Neuron (in vitro differentiated cells): Measurements from ENCODE around the gene CNTN5.

Experiments
- H2AFZ ChIP-seq: one replicate; pipeline ENCODE4 v1.6.1; 2013; ENCODE audit warnings: low read depth, mild to moderate bottlenecking, inconsistent platforms, low read length, moderate library complexity
- H3K27me3 ChIP-seq: one replicate; pipeline ENCODE4 v1.6.1; 2013; ENCODE audit warnings: low read length; ENCODE audit not compliant: insufficient read depth
- H3K36me3 ChIP-seq: one replicate; pipeline ENCODE4 v1.6.1; 2013; ENCODE audit warnings: low read length; ENCODE audit not compliant: insufficient read depth
- H3K4me1 ChIP-seq: one replicate; pipeline ENCODE4 v1.6.1; 2013; ENCODE audit warnings: low read length; ENCODE audit not compliant: insufficient read depth
- H3K4me3 ChIP-seq: 2 replicates; pipeline ENCODE4 v1.5.1; 2013; ENCODE audit warnings: mild to moderate bottlenecking, low read length, moderate library complexity
- H3K9me3 ChIP-seq: one replicate; pipeline ENCODE4 v1.6.1; 2013; ENCODE audit warnings: low read length

The CNTN5 gene

DNA sequence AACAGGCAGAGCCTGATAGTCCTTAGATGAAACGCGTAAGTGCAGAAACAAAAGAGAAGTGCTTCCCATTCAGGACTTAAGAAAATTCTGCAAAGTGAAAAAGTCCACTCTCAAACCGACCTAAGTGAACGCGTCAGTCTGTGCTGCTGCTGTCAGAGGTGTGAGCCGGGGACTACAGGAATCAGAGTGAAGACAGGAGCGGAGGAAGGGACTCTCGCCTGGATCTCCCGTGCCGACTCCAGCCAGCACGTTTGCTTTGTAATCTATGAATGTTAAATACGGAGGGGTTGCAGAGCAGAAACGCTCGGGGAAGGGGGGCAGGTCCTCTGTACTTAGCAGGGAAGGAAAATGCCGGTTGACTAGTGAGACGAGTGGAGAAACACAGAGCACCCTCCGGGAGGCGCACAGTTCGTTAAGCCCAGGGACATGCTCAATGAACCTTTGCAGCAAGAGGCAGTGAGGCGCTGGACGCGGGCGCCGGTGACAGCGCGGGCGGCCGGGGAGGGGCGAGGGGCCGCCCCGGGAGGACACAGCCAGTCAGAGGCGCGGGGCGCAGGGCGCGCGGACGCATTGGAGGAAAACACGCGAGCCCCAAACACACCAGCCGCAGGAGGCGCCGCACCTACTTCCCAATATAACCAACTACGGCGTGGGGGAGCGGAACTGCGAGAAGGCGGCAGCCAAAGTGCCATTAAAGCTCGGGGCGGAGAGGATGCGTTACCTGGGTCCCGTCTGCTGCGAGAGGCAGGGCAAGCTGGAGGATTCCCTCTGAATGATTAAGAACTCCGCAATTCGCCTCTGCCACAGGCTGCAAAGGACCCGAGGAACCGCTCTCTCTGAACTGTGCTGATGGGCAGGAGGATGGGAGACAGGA is at the start of gene CNTN5:
CNTN5 (plus strand) TSS at position 598 of the 874 bp plus-strand sequence.
- Histone ChIP-seq H2AFZ (peak within 1 kb of the TSS; percentile 7), H3K9me3 (no peaks in the 10 kb centered on the region), H3K4me3 (peak within 1 kb of the TSS; percentile 44), H3K36me3 (no peaks in the 10 kb centered on the region), H3K27me3 (peaks cover 14% of the 10 kb centered on the region), H3K4me1 (peaks cover 3% of the 10 kb centered on the region)

DNA sequence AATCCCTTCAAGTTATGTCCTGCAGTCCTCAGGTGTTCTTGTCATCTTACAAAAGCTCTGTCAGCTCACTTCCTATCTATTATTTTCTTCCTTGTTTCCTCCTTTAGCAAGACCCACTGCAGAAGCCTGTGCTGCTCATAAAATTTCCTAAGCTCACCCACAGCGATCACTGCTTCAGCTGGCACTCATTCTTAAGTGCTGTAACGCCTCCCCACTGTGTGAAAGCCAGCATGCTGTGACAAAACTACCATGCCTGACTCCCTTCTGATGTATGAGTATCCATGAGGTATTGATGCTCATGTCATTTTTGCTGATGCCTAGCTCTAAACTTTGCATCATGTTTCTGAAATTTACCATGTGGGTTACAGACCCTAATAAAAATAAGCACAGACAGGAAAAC is 41.5 kb upstream of the CNTN5 start:
- no peak overlapping the region for H3K4me3 ChIP-seq
- H3K27me3 ChIP-seq, result no peaks in the 10 kb centered on the region
- no peaks in the 10 kb centered on the region for H3K4me1 ChIP-seq
- H3K36me3 ChIP-seq, result no peaks in the 10 kb centered on the region
- H3K9me3 ChIP-seq, result no peaks in the 10 kb centered on the region
- no peak overlapping the region for H2AFZ ChIP-seq

DNA sequence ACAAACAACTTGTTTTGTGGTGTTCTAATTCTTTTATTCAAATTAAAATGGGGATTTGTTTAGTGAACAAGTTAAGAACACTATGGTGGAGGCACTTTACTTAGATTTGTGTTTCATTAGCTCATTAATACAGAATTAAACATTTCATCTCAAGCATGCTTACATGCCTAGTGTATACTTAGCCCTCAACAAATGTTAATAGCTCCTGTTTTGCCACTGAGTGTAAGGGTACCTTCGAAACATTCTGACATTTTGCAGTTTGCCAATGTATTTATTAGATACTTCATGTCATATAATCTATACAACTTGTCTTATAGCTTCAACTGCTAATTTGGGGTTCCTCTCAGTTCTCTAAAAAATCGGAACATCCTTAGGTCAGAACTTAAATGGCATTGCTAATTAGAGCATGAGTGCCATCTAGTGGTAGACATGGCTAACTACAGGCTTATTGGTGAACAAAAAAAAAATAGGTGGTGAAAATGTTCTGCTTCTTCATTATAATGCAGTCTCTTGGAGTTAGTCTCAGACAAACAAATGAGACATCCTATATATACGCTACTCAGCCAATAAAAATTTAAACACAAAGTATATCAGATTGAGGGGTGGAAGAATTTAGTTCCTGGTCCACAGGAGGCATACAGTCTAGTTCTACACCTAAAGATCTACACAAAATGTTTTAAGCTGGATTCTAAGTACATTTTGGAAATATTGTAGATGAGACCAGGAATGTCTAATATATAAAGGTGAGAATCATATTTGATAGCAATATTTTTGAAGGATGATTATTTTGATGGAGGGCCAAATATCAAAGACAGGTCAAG is 4.9 kb upstream of the CNTN5 start:
- no peaks in the 10 kb centered on the region for H3K36me3 ChIP-seq
- H3K27me3 ChIP-seq, result no peaks in the 10 kb centered on the region
- H2AFZ ChIP-seq, result no peak overlapping the region
- H3K4me1 ChIP-seq, result no peaks in the 10 kb centered on the region
- H3K9me3 ChIP-seq, result no peaks in the 10 kb centered on the region
- no peak overlapping the region for H3K4me3 ChIP-seq

DNA sequence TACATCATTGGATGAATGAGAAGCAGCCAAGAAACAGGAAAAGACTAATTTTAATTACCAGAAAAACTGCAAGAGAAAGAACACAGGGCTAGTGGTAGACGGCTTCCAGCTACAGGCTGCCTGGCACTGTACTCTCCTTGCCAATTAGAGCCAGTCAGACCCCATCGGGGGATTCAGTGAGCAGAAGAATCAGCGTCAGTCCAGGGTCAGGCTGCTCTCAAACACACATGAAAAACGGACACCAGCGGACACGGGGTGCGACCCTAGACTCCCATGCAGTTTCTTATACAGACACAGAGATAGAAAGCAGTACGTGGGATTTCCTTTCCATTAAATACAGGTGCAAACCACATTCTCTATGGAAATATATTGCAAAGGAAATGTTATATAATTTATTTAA is 1.1 kb upstream of the CNTN5 start:
- Histone ChIP-seq H2AFZ (no peak overlapping the region), H3K36me3 (no peaks in the 10 kb centered on the region), H3K4me1 (peaks cover 3% of the 10 kb centered on the region), H3K4me3 (no peak overlapping the region), H3K27me3 (peaks cover 14% of the 10 kb centered on the region), H3K9me3 (no peaks in the 10 kb centered on the region)

DNA sequence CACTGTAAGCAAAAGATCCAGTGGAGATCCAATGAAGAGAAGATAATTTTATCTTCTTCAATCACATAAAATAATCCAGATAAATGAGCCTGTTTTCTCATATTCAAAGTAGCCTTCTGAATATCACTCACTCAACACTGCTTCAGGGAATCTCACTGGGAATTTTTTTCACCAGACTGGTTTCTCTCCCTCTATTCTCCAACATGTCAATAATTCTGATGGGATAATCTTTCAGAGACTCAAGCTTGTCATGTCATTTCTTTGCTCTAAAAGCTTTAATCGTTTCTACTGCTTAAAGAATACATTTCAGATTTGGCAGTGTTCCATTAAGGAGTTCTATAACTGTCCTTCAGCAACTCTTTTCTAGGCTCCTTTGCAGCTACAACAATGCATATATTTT is 16.3 kb downstream of the CNTN5 start:
- no peaks in the 10 kb centered on the region for H3K4me1 ChIP-seq

DNA sequence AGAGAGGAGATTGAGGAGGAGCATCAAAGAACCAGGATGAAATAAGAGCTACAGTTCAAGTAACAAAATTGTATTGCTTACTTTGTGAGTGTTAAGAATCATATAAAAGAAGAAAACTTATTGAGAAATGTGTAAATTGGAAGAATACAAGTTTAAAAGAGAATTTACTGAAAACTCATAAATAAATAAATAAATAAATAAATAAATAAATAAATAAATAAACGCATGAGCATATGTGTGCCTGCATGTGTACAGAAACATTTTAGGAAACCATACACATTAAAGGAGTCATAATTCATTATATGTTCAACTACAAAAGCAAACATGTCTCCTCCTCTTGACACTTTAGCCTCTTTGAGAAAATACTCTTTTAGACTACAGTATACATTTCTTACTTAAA is 42.6 kb downstream of the CNTN5 start:
- no peak overlapping the region for H2AFZ ChIP-seq
- no peaks in the 10 kb centered on the region for H3K27me3 ChIP-seq
- no peak overlapping the region for H3K4me3 ChIP-seq
- no peaks in the 10 kb centered on the region for H3K36me3 ChIP-seq
- H3K9me3 ChIP-seq, result no peaks in the 10 kb centered on the region
- no peaks in the 10 kb centered on the region for H3K4me1 ChIP-seq

More for the DNA sequence above, 16.3 kb downstream of the CNTN5 start:
- H3K27me3 ChIP-seq, result no peaks in the 10 kb centered on the region
- H2AFZ ChIP-seq, result no peak overlapping the region
- H3K4me3 ChIP-seq, result no peak overlapping the region
- H3K36me3 ChIP-seq, result no peaks in the 10 kb centered on the region
- no peaks in the 10 kb centered on the region for H3K9me3 ChIP-seq

GRCh38 chr11:99065121-99065520 is 44.4 kb downstream of the CNTN5 start:
- no peaks in the 10 kb centered on the region for H3K36me3 ChIP-seq
- no peaks in the 10 kb centered on the region for H3K9me3 ChIP-seq
- H3K27me3 ChIP-seq, result no peaks in the 10 kb centered on the region
- no peaks in the 10 kb centered on the region for H3K4me1 ChIP-seq
- H2AFZ ChIP-seq, result no peak overlapping the region
- H3K4me3 ChIP-seq, result no peak overlapping the region

GRCh38 chr11:99066618-99067317 is 46.0 kb downstream of the CNTN5 start:
- Histone ChIP-seq H3K4me3 (no peak overlapping the region), H2AFZ (no peak overlapping the region), H3K4me1 (no peaks in the 10 kb centered on the region), H3K9me3 (no peaks in the 10 kb centered on the region), H3K36me3 (no peaks in the 10 kb centered on the region), H3K27me3 (no peaks in the 10 kb centered on the region)

GRCh38 chr11:99068832-99069231 is 48.1 kb downstream of the CNTN5 start:
- H2AFZ ChIP-seq, result no peak overlapping the region
- H3K27me3 ChIP-seq, result no peaks in the 10 kb centered on the region
- no peaks in the 10 kb centered on the region for H3K4me1 ChIP-seq
- no peak overlapping the region for H3K4me3 ChIP-seq
- no peaks in the 10 kb centered on the region for H3K9me3 ChIP-seq
- H3K36me3 ChIP-seq, result no peaks in the 10 kb centered on the region

- Histone ChIP-seq H2AFZ (no peak overlapping the region), H3K27me3 (no peaks in the 10 kb centered on the region), H3K4me1 (no peaks in the 10 kb centered on the region), H3K36me3 (no peaks in the 10 kb centered on the region), H3K4me3 (no peak overlapping the region), H3K9me3 (no peaks in the 10 kb centered on the region)
These were observed 49.2 kb downstream of the CNTN5 start for GRCh38 chr11:99069856-99070444.

DNA sequence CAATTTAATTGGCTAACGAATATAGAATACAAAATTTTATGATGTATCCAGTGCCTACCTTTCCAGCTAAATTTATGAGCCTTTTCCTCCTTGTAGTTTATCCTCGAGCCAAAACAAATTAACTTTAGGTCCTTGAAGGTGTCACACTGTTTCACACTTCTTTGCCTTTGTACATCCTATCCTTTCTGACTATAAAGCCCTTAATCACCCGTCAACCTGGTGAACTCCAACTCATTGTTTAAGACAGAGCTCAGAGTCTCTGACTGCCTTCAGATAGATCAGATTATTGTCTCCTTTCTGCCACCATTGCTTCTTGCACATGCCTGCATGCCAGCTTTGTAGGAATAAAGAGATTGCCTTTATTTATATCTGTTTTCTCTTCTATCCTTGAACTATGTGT is 58.8 kb downstream of the CNTN5 start:
- H3K4me1 ChIP-seq, result no peaks in the 10 kb centered on the region
- H3K4me3 ChIP-seq, result no peak overlapping the region
- no peaks in the 10 kb centered on the region for H3K36me3 ChIP-seq
- no peak overlapping the region for H2AFZ ChIP-seq
- H3K27me3 ChIP-seq, result no peaks in the 10 kb centered on the region
- no peaks in the 10 kb centered on the region for H3K9me3 ChIP-seq

- no peak overlapping the region for H3K4me3 ChIP-seq
- H2AFZ ChIP-seq, result no peak overlapping the region
- H3K9me3 ChIP-seq, result no peaks in the 10 kb centered on the region
- H3K36me3 ChIP-seq, result no peaks in the 10 kb centered on the region
- no peaks in the 10 kb centered on the region for H3K27me3 ChIP-seq
- no peaks in the 10 kb centered on the region for H3K4me1 ChIP-seq
These were observed 59.4 kb downstream of the CNTN5 start for GRCh38 chr11:99080154-99080553.
